Muscle of leg (tissue), 11 donors: ENCODE measurements around the gene MYH13. TPM values are rescaled to one million over a fixed set of nuclear protein-coding genes. Genes with fewer than 3 reads are reported as not detected.

ENCODE experiments used
- DNase-seq: peaks from one replicate; pipeline ENCODE4 v3.0.0; 2013
- H3K27ac ChIP-seq: one replicate; pipeline ENCODE4 v1.5.1; 2013; ENCODE audit warnings: mild to moderate bottlenecking, low read length, control low read depth
- H3K27me3 ChIP-seq: one replicate; pipeline ENCODE4 v1.6.1; 2013; ENCODE audit warnings: low read length; ENCODE audit not compliant: control insufficient read depth, insufficient read depth
- H3K36me3 ChIP-seq: one replicate; pipeline ENCODE4 v1.6.1; 2013; ENCODE audit warnings: low read length; ENCODE audit not compliant: control insufficient read depth, insufficient read depth
- H3K4me1 ChIP-seq: one replicate; pipeline ENCODE4 v1.6.1; 2013; ENCODE audit warnings: low read length; ENCODE audit not compliant: control insufficient read depth, insufficient read depth
- H3K4me3 ChIP-seq: one replicate; pipeline ENCODE4 v1.5.1; 2013; ENCODE audit warnings: low read length, control low read depth
- H3K9me3 ChIP-seq: replicated peaks from 2 replicates; pipeline ENCODE4 v1.6.1; 2013; ENCODE audit warnings: low read depth, low read length; ENCODE audit not compliant: control insufficient read depth
- WGBS: methylation state at CpG from one replicate; pipeline ENCODE4 v1.1.5; 2013; ENCODE audit warnings: missing lambda C conversion rate; ENCODE audit not compliant: insufficient coverage; 5-methylcytosine and 5-hydroxymethylcytosine counted together
- polyA plus RNA-seq, 8 donors: library from polyadenylated mRNA; unstranded; fragments of 120-200 nt; gene quantifications; one replicate each; pipeline versions ENCODE4 v1.2.1 to v1.2.3, GENCODE V29; 2013; ENCODE audit warnings: inconsistent platforms in 1 of 8, low replicate concordance in 1 of 8; ENCODE audit not compliant: insufficient read length in 8 of 8, insufficient read depth in 1 of 8
- total RNA-seq: library from RNA; stranded (reverse); fragments of 120-200 nt; gene quantifications from one replicate; pipeline ENCODE4 v1.2.4, GENCODE V29; 2013

Gene MYH13
- total and polyA plus RNA-seq, 9 donors: 0.31 to 1.4 (median 0.93) TPM

DNA sequence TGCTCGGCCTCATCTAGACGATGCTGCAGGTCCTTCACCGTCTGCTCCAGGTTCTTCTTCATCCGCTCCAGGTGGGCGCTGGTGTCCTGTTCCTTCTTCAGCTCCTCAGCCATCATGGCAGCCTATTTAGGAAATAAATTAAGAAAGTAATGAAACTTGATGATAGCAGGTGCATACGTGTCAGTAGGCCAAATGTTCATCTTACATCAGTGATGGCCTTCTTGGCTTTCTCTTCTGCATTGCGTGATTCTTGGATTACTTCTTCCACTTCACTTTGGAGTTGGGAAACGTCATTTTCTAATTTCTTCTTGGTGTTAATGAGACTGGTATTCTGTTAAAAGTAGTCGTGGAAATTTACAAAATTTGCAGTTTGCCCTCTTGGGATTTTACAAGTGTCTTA lies 20.1 kb upstream of the MYH13 start:
- no peak overlapping the region for H3K27ac ChIP-seq
- peaks cover 11% of the 10 kb centered on the region for H3K36me3 ChIP-seq
- H3K4me1 ChIP-seq: no peaks in the 10 kb centered on the region
- 50% methylated on average over 1 of the region's 9 CpGs for WGBS
- DNase-seq: no peak
- no peaks in the 10 kb centered on the region for H3K9me3 ChIP-seq
- no peaks in the 10 kb centered on the region for H3K27me3 ChIP-seq
- H3K4me3 ChIP-seq: no peak overlapping the region

DNA sequence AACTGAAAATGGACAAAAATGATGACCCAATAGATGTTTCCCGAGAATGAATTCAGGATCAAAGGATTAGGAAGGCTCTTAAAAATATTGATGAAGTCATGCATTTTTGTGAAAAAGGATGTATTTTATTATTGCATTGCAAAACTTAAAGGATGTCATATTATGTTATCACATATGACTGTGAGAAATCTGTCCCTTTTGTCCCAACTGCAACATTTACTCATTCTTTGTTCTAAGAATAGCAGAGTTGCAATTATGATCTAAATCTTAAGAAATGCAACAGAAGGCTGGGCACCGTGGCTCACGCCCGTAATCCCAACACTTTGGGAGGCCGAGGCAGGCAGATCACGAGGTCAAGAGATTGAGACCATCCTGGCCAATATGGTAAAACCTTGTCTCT lies 13.1 kb upstream of the MYH13 start:
- Histone ChIP-seq H3K27me3 (no peaks in the 10 kb centered on the region), H3K36me3 (peaks cover 5% of the 10 kb centered on the region), H3K4me1 (peaks cover 23% of the 10 kb centered on the region), H3K4me3 (no peak overlapping the region), H3K9me3 (no peaks in the 10 kb centered on the region), H3K27ac (no peak overlapping the region)
- DNase-seq: no peak
- 71% methylated on average over 5 of the region's 6 CpGs for WGBS

DNA sequence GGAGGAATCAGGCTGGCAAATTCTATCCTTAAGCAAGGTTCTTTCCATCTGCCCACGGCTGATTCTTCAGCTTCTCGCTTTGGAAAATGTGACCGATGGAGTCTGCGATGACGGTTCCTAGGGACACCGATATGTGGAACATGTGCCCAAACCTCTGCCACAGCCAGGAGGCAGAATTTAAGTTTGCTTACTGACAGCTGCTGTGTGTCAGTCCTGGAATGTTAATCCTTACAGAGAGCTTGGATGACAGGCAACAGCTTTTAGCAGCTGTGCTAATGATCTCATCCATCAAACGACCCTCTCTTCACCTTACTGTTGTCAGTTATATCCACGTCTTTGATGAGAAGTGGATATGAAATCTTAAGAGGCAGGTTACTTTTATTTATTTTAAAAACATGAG lies 11.4 kb upstream of the MYH13 start:
- WGBS: 78% methylated on average over 6 of the region's 8 CpGs

DNA sequence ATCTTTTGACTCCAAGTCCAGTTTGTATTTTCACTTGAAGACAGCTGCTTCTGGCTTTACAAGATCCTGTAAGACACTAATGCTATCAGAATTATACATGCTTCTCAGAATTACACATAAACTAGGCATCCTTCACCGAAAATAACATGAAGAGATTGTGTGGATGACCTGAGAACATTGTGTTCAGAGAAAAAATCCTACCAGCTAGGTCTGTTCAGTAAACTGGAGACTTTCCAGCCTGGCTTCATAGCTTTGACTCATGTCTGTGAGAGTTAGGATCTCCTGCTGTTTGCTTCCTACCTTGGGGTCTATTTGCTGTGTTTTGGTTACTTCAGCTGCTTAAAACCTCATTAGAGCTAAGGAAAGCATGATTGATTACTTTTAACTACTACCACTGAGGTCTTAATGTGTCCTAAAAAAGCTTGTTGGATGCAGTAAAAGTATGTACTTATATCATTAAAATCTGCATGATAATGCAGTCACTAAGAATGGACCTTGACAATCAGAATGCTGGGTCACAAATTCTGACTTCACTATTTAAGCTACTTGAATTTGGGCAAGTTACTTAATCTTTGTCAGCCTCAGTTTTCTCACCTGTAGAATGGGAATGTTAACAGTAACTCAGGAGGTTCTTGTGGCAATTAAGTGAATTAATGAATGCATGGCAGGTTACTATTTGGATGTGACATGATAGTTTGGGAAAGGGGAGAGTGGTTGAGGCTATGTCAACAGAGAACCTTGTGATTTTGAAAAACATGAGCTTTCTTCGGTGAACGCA lies 8.0 kb upstream of the MYH13 start:
- no peak for DNase-seq
- Histone ChIP-seq H3K27me3 (no peaks in the 10 kb centered on the region), H3K27ac (peak overlapping the region; percentile 10), H3K4me3 (no peak overlapping the region), H3K9me3 (no peaks in the 10 kb centered on the region), H3K36me3 (no peaks in the 10 kb centered on the region), H3K4me1 (peaks cover 30% of the 10 kb centered on the region)
- no CpG with 5 or more reads among the region's 3 CpGs for WGBS

More for the DNA sequence above, 11.4 kb upstream of the MYH13 start:
- Histone ChIP-seq H3K36me3 (no peaks in the 10 kb centered on the region), H3K27ac (peak overlapping the region; percentile 91), H3K4me1 (peaks cover 30% of the 10 kb centered on the region), H3K27me3 (no peaks in the 10 kb centered on the region), H3K9me3 (no peaks in the 10 kb centered on the region), H3K4me3 (no peak overlapping the region)
- DNase-seq: peak; percentile 92

DNA sequence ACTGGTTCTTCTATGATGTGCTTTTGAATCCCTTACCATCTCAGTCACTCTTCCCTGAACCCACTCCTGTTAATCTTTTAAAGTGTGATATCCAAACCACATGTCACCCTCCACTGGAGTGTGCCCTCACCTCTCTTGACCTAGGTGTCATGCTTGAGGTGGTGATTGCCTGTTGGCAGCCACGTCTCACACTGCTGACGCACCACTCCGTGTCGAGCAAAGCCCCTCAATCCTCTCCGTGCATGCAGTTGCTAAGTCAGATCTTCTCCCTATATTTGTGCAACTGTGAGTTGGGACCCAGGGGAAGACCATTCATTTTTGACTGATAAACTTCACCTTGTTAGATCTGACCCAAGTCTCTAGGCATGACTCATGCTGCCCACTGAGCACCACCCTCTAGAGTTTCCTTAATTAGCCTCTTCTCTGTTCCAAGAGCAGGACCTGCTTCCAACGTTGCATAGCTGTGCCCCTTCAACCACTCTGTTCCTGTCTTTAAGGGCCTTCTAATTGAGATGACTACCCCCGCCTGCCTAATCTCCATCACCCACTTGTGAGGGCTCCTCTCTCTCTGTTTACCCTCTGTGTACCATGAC lies 2.7 kb downstream of the MYH13 start:
- H3K27me3 ChIP-seq: no peaks in the 10 kb centered on the region
- H3K4me3 ChIP-seq: no peak overlapping the region
- no peaks in the 10 kb centered on the region for H3K36me3 ChIP-seq
- no peak overlapping the region for H3K27ac ChIP-seq
- 74% methylated on average over 7 of the region's 7 CpGs for WGBS
- H3K9me3 ChIP-seq: no peaks in the 10 kb centered on the region
- DNase-seq: no peak
- H3K4me1 ChIP-seq: no peaks in the 10 kb centered on the region

DNA sequence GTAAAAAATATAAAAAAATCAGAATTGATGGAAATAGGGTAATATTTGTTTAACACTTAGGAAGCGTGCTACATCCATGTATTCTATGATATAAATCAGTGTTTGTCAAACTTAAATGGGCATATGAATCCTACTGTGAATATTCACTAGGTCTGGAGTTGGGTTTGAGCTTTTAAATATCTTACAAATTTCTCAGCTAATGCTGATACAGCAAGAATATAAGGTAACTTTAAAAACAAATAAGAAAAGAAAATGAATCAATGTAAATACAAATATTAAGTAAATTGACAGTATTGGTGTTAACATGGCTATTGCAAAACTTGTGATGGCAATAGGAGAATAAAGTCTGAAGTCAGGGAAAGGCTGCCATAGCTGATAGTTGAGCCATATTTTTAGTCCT lies 3.6 kb downstream of the MYH13 start:
- H3K36me3 ChIP-seq: no peaks in the 10 kb centered on the region
- H3K9me3 ChIP-seq: no peaks in the 10 kb centered on the region
- no peak for DNase-seq
- no CpG with 5 or more reads among the region's 1 CpG for WGBS
- H3K4me3 ChIP-seq: no peak overlapping the region
- no peaks in the 10 kb centered on the region for H3K27me3 ChIP-seq
- no peaks in the 10 kb centered on the region for H3K4me1 ChIP-seq
- no peak overlapping the region for H3K27ac ChIP-seq

DNA sequence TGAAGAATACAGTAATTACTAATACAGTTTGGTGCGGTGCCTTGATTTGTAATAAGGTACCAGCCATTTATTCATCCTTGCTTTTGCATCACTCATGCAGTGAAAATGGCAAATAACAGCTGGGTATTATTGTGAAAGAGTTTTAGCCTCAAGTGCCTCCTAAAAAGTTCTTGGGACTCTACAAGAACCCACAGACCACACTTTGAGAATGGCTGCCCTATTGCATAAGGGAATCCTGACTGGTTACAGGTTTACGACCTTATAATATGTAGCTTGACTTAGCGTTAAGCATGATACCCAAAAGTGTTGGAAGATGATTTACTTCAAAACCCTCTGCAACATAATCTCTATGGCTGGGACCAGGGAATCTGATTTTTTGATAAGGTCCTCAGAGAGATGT lies 4.2 kb downstream of the MYH13 start:
- no peak overlapping the region for H3K4me3 ChIP-seq
- H3K9me3 ChIP-seq: no peaks in the 10 kb centered on the region
- no CpG with 5 or more reads among the region's 3 CpGs for WGBS
- no peaks in the 10 kb centered on the region for H3K27me3 ChIP-seq
- no peaks in the 10 kb centered on the region for H3K36me3 ChIP-seq
- H3K27ac ChIP-seq: no peak overlapping the region
- H3K4me1 ChIP-seq: no peaks in the 10 kb centered on the region
- no peak for DNase-seq

DNA sequence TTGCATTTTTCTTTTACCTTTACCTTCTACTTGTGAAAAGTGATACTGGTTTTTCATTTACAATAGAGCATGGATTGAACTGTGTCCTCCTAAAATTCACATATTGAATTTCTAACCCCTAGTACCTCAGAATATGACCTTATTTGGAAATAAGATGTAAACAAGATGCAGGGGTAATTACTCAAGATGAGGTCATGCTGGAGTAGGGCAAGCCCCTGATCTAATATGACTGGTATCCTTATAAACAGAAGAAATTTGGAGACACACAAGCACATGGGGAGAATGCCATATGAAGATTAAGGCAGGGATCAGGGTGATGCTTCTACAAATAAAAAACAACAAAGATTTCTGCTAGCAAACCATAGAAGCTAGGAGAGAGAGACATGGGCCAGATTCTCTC lies 12.2 kb downstream of the MYH13 start:
- H3K4me3 ChIP-seq: no peak overlapping the region
- H3K36me3 ChIP-seq: no peaks in the 10 kb centered on the region
- H3K27ac ChIP-seq: no peak overlapping the region
- DNase-seq: no peak
- H3K27me3 ChIP-seq: no peaks in the 10 kb centered on the region
- H3K4me1 ChIP-seq: peaks cover under 1% of the 10 kb centered on the region
- H3K9me3 ChIP-seq: no peaks in the 10 kb centered on the region

DNA sequence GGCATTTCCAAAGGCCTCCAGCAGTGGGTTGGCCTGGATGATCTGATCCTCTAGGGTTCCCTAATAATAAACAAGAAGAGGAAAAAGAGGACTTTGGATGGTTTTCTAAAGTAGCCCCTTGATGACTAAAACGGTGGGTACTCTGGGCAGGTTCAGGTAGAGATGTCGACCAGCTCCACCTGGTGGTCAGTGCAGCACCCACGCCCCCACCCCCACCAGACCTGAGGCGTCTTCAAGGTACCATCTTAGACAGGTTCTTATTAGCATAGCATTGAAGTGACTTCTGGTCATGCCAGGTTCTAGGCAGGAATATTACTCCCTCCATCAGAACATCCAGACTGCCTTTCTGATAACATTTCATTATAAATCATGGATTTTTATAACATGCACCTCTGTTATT lies 15.0 kb downstream of the MYH13 start:
- DNase-seq: no peak
- H3K27me3 ChIP-seq: peaks cover 2% of the 10 kb centered on the region

DNA sequence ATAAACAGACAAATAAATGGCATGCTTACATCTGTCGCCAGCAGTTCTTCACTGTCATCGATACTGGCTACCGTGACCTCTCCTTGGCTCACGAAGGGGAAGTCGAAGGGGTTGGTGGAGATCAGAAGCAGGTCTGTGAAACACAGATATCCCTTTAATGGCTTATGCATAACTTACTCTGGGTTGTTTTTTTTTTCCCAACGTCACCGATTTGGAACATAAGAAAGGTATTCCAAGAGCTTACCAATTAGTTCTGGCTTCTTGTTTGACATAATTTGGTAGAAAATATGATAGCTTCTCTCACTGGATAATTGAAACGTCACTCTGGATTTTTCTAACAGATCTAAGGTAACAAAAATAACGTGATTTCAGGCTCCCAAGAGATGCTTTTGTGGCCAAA lies 18.2 kb downstream of the MYH13 start:
- H3K4me3 ChIP-seq: no peak overlapping the region
- H3K4me1 ChIP-seq: peaks cover 7% of the 10 kb centered on the region
- WGBS: no CpG with 5 or more reads among the region's 9 CpGs
- no peaks in the 10 kb centered on the region for H3K36me3 ChIP-seq
- peaks cover 2% of the 10 kb centered on the region for H3K27me3 ChIP-seq
- DNase-seq: peak; percentile 14
- H3K27ac ChIP-seq: no peak overlapping the region
- no peaks in the 10 kb centered on the region for H3K9me3 ChIP-seq

More for the DNA sequence above, 15.0 kb downstream of the MYH13 start:
- Histone ChIP-seq H3K9me3 (no peaks in the 10 kb centered on the region), H3K4me1 (peaks cover 7% of the 10 kb centered on the region), H3K36me3 (no peaks in the 10 kb centered on the region), H3K27ac (no peak overlapping the region), H3K4me3 (no peak overlapping the region)
- WGBS: 19% methylated on average over 3 of the region's 4 CpGs
